ACC112 (cell line): ENCODE data around the gene HUS1.
"Not testable (repeated sequence)": the region's sequence is repeated elsewhere in the genome, so short reads cannot be mapped to it uniquely, and the experiment has no call there.

Source experiments
- H2AFZ ChIP-seq: fragments of 200-600 bp; sonication (generic); one replicate; pipeline ENCODE4 v1.6.0; 2017; ENCODE audit warnings: antibody characterized with exemption, low read length; ENCODE audit not compliant: unreplicated experiment
- H3K27ac ChIP-seq: fragments of 200-600 bp; sonication (generic); 2 replicates; pipeline ENCODE4 v1.5.1; 2014; ENCODE audit warnings: low read depth, mild to moderate bottlenecking, antibody characterized with exemption, low read length, moderate library complexity
- H3K27me3 ChIP-seq: fragments of 200-600 bp; sonication (generic); 2 replicates; pipeline ENCODE4 v1.6.1; 2014; ENCODE audit warnings: mild to moderate bottlenecking, antibody characterized with exemption, low read length, moderate library complexity, mixed read lengths; ENCODE audit not compliant: insufficient read depth
- H3K36me3 ChIP-seq: fragments of 200-600 bp; sonication (generic); 2 replicates; pipeline ENCODE4 v1.6.1; 2016; ENCODE audit warnings: mild to moderate bottlenecking, antibody characterized with exemption, low read length, moderate library complexity, mixed read lengths; ENCODE audit not compliant: insufficient read depth
- H3K4me1 ChIP-seq: fragments of 200-600 bp; sonication (generic); one replicate; pipeline ENCODE4 v1.6.1; 2016; ENCODE audit warnings: low read length, mixed read lengths; ENCODE audit not compliant: insufficient read depth, unreplicated experiment, control insufficient read depth
- H3K4me3 ChIP-seq: fragments of 200-600 bp; sonication (generic); 2 replicates; pipeline ENCODE4 v1.5.1; 2014; ENCODE audit warnings: mild to moderate bottlenecking, low read depth, low read length
- H3K79me2 ChIP-seq: fragments of 200-600 bp; sonication (generic); one replicate; pipeline ENCODE4 v1.6.0; 2016; ENCODE audit warnings: low read length; ENCODE audit not compliant: control insufficient read depth, unreplicated experiment, insufficient read depth

Gene HUS1

GRCh38 chr7:48004032-48004431, 24.6 kb upstream of the HUS1 start:
- H2AFZ ChIP-seq, result no peak overlapping the region
- H3K4me1 ChIP-seq, result peaks cover 9% of the 10 kb centered on the region
- no peak overlapping the region for H3K4me3 ChIP-seq
- H3K27me3 ChIP-seq, result no peaks in the 10 kb centered on the region
- H3K79me2 ChIP-seq, result no peaks in the 10 kb centered on the region
- H3K36me3 ChIP-seq, result no peaks in the 10 kb centered on the region
- H3K27ac ChIP-seq, result no peak overlapping the region

GRCh38 chr7:48000164-48000563, 20.7 kb upstream of the HUS1 start:
- H3K27ac ChIP-seq, result peak overlapping the region; percentile 68
- H2AFZ ChIP-seq, H3K27me3 ChIP-seq, H3K79me2 ChIP-seq, H3K4me1 ChIP-seq, H3K4me3 ChIP-seq, H3K36me3 ChIP-seq: not testable (repeated sequence)

- Histone ChIP-seq H3K79me2 (no peaks in the 10 kb centered on the region), H3K36me3 (no peaks in the 10 kb centered on the region), H3K4me3 (no peak overlapping the region), H3K27me3 (no peaks in the 10 kb centered on the region), H2AFZ (no peak overlapping the region), H3K27ac (no peak overlapping the region), H3K4me1 (peaks cover 9% of the 10 kb centered on the region)
These were observed 20.0 kb upstream of the HUS1 start for GRCh38 chr7:47999413-47999812.

- Histone ChIP-seq H3K4me1 (peaks cover 7% of the 10 kb centered on the region), H3K36me3 (no peaks in the 10 kb centered on the region), H3K4me3 (no peak overlapping the region), H3K27ac (peak overlapping the region; percentile 6; the same call in 1 of the 2 replicates), H3K27me3 (no peaks in the 10 kb centered on the region), H2AFZ (peak overlapping the region; percentile 98), H3K79me2 (no peaks in the 10 kb centered on the region)
These were observed 13.0 kb upstream of the HUS1 start for GRCh38 chr7:47992446-47992845.

- Histone ChIP-seq H3K79me2 (no peaks in the 10 kb centered on the region), H3K4me1 (peaks cover 7% of the 10 kb centered on the region), H3K27ac (peak overlapping the region; percentile 6; the same call in 1 of the 2 replicates), H3K4me3 (peak overlapping the region; percentile 72), H2AFZ (peak overlapping the region; percentile 98), H3K27me3 (no peaks in the 10 kb centered on the region), H3K36me3 (no peaks in the 10 kb centered on the region)
These were observed 12.4 kb upstream of the HUS1 start for GRCh38 chr7:47991741-47992311.

GRCh38 chr7:47991270-47991669, 11.9 kb upstream of the HUS1 start:
- H3K4me3 ChIP-seq, result peak overlapping the region; percentile 72; the same call in 1 of the 2 replicates
- peaks cover 7% of the 10 kb centered on the region for H3K4me1 ChIP-seq

GRCh38 chr7:47990592-47990991, 11.2 kb upstream of the HUS1 start:
- Histone ChIP-seq H3K36me3 (no peaks in the 10 kb centered on the region), H3K27ac (no peak overlapping the region)

More at GRCh38 chr7:47991270-47991669, 11.9 kb upstream of the HUS1 start:
- Histone ChIP-seq H3K27ac (no peak overlapping the region), H3K79me2 (no peaks in the 10 kb centered on the region), H3K27me3 (no peaks in the 10 kb centered on the region), H2AFZ (peak overlapping the region; percentile 98), H3K36me3 (no peaks in the 10 kb centered on the region)

GRCh38 chr7:47989607-47990400, 10.4 kb upstream of the HUS1 start:
- not testable (repeated sequence) for H3K79me2 ChIP-seq, H3K27me3 ChIP-seq, H3K4me3 ChIP-seq, H3K36me3 ChIP-seq, H3K27ac ChIP-seq, H3K4me1 ChIP-seq, H2AFZ ChIP-seq

More at GRCh38 chr7:47990592-47990991, 11.2 kb upstream of the HUS1 start:
- Histone ChIP-seq H2AFZ (no peak overlapping the region), H3K4me3 (no peak overlapping the region), H3K79me2 (no peaks in the 10 kb centered on the region), H3K4me1 (peaks cover 7% of the 10 kb centered on the region), H3K27me3 (no peaks in the 10 kb centered on the region)

GRCh38 chr7:47988496-47989386, 9.3 kb upstream of the HUS1 start:
- Histone ChIP-seq H3K27ac (no peak overlapping the region), H3K4me3 (no peak overlapping the region), H3K36me3 (no peaks in the 10 kb centered on the region), H3K79me2 (no peaks in the 10 kb centered on the region), H2AFZ (no peak overlapping the region), H3K4me1 (peaks cover 7% of the 10 kb centered on the region), H3K27me3 (no peaks in the 10 kb centered on the region)

- Histone ChIP-seq H3K36me3 (no peaks in the 10 kb centered on the region), H3K27me3 (no peaks in the 10 kb centered on the region), H3K79me2 (peaks cover 13% of the 10 kb centered on the region), H2AFZ (no peak overlapping the region), H3K27ac (no peak overlapping the region), H3K4me1 (peaks cover 15% of the 10 kb centered on the region), H3K4me3 (no peak overlapping the region)
These were observed 3.2 kb upstream of the HUS1 start for GRCh38 chr7:47982610-47983009.
